ENCODE results near the gene CCDC3.

GRCh38 chr10:12984165-12984747, 17.3 kb downstream of the CCDC3 start:
- TF ChIP-seq CTCF (IDR thresholded peaks at IDR 0.05; ENCODE audit: insufficient read depth, low read length) (no peak), POLR2AphosphoS5 (IDR thresholded peaks at IDR 0.05; ENCODE audit: low read depth) (no peak), REST (IDR thresholded peaks at IDR 0.05; ENCODE audit: insufficient replicate concordance, low read depth) (no peak), GABPA (IDR thresholded peaks at IDR 0.05; ENCODE audit: low read depth) (no peak)

All from HL-60 (cell line).